Measurements from ENCODE around the gene PCDH10. TPM values are rescaled to one million over a fixed set of nuclear protein-coding genes. Genes with fewer than 3 reads are reported as not detected.

Gene PCDH10
- total RNA-seq, 1 donor from 2014 or later, result 21.3 TPM

GRCh38 chr4:133156556-133156955 lies 7.5 kb downstream of the PCDH10 start:
- Mint-ChIP-seq H3K36me3 (no peaks in the 10 kb centered on the region), H3K4me3 (no peak overlapping the region), H3K9me3 (no peaks in the 10 kb centered on the region), H3K27ac (no peak overlapping the region), H3K4me1 (peaks cover 39% of the 10 kb centered on the region), H3K27me3 (ENCODE audit: low read depth) (peaks cover 16% of the 10 kb centered on the region)
- no peak for TF ChIP-seq CTCF (IDR thresholded peaks at IDR 0.05; ENCODE audit: unreplicated experiment)
- no peak for DNase-seq (ENCODE audit: low spot score in 2 of 2, unreplicated experiment in 2 of 2)

- Mint-ChIP-seq H3K27me3 (ENCODE audit: low read depth) (peaks cover 8% of the 10 kb centered on the region), H3K27ac (no peak overlapping the region), H3K36me3 (no peaks in the 10 kb centered on the region), H3K4me3 (no peak overlapping the region), H3K4me1 (peaks cover 31% of the 10 kb centered on the region), H3K9me3 (no peaks in the 10 kb centered on the region)
- no peak for DNase-seq (ENCODE audit: low spot score in 2 of 2, unreplicated experiment in 2 of 2)
- TF ChIP-seq CTCF (IDR thresholded peaks at IDR 0.05; ENCODE audit: unreplicated experiment), result no peak
These were observed 8.5 kb downstream of the PCDH10 start for GRCh38 chr4:133157460-133158160.

GRCh38 chr4:133160853-133161252 lies 11.8 kb downstream of the PCDH10 start:
- no peaks in the 10 kb centered on the region for H3K27me3 Mint-ChIP-seq (ENCODE audit: low read depth)
- no peak overlapping the region for H3K27ac Mint-ChIP-seq
- no peak for TF ChIP-seq CTCF (IDR thresholded peaks at IDR 0.05; ENCODE audit: unreplicated experiment)
- H3K9me3 Mint-ChIP-seq, result no peaks in the 10 kb centered on the region
- H3K4me1 Mint-ChIP-seq, result peaks cover 12% of the 10 kb centered on the region
- no peak overlapping the region for H3K4me3 Mint-ChIP-seq
- H3K36me3 Mint-ChIP-seq, result no peaks in the 10 kb centered on the region
- DNase-seq (ENCODE audit: low spot score in 2 of 2, unreplicated experiment in 2 of 2), result no peak

- H3K36me3 Mint-ChIP-seq, result no peaks in the 10 kb centered on the region
- no peak overlapping the region for H3K4me3 Mint-ChIP-seq
- no peak for DNase-seq (ENCODE audit: low spot score in 2 of 2, unreplicated experiment in 2 of 2)
- H3K9me3 Mint-ChIP-seq, result no peaks in the 10 kb centered on the region
- H3K4me1 Mint-ChIP-seq, result peaks cover 4% of the 10 kb centered on the region
- H3K27me3 Mint-ChIP-seq (ENCODE audit: low read depth), result no peaks in the 10 kb centered on the region
- TF ChIP-seq CTCF (IDR thresholded peaks at IDR 0.05; ENCODE audit: unreplicated experiment), result no peak
- no peak overlapping the region for H3K27ac Mint-ChIP-seq
These were observed 12.6 kb downstream of the PCDH10 start for GRCh38 chr4:133161570-133162295.

- H3K36me3 Mint-ChIP-seq, result peaks cover 5% of the 10 kb centered on the region
- H3K27ac Mint-ChIP-seq, result no peak overlapping the region
- H3K4me3 Mint-ChIP-seq, result no peak overlapping the region
- no peaks in the 10 kb centered on the region for H3K27me3 Mint-ChIP-seq (ENCODE audit: low read depth)
- DNase-seq (ENCODE audit: low spot score in 2 of 2, unreplicated experiment in 2 of 2), result no peak
- TF ChIP-seq CTCF (IDR thresholded peaks at IDR 0.05; ENCODE audit: unreplicated experiment), result no peak
- no peaks in the 10 kb centered on the region for H3K9me3 Mint-ChIP-seq
- no peaks in the 10 kb centered on the region for H3K4me1 Mint-ChIP-seq
These were observed 13.8 kb downstream of the PCDH10 start for GRCh38 chr4:133162941-133163340.
